HepG2 (cell line): Measurements from ENCODE around the gene MEPCE. TPM values are rescaled to one million over a fixed set of nuclear protein-coding genes. Genes with fewer than 3 reads are reported as not detected.

ENCODE experiments used
- AHR ChIP-seq: IDR thresholded peaks from 2 replicates; pipeline ENCODE4 v1.6.1; 2018; ENCODE audit warnings: missing genetic modification reagents, missing compliant biosample characterization
- FOXO1 ChIP-seq: sonication (generic); formaldehyde crosslinking; IDR thresholded peaks from 2 replicates; pipeline ENCODE4 v1.4.0; 2020; ENCODE audit warnings: missing genetic modification reagents
- GLI4 ChIP-seq: sonication (generic); formaldehyde crosslinking; IDR thresholded peaks from 2 replicates; pipeline ENCODE4 v1.5.1; 2020; ENCODE audit warnings: missing genetic modification reagents, mild to moderate bottlenecking, moderate library complexity, borderline replicate concordance
- IRF2 ChIP-seq: IDR thresholded peaks from 2 replicates; pipeline ENCODE4 v1.6.1; 2018; ENCODE audit warnings: missing genetic modification reagents, missing compliant biosample characterization
- KAT7 ChIP-seq: IDR thresholded peaks from 2 replicates; pipeline ENCODE4 v1.6.1; 2018; ENCODE audit warnings: borderline replicate concordance, missing compliant biosample characterization
- NR2F1 ChIP-seq, 2 experiments: fragments of 450-650 bp in 1 of 2; formaldehyde crosslinking in 1 of 2; IDR thresholded peaks; 2 replicates each; pipeline versions ENCODE4 v1.5.0 to v1.6.1; 2016 to 2020; ENCODE audit warnings: mild to moderate bottlenecking in 1 of 2, missing compliant biosample characterization in 1 of 2, missing genetic modification reagents in 1 of 2, moderate library complexity in 1 of 2
- RAD51 ChIP-seq: fragments of 450-650 bp; IDR thresholded peaks from 2 replicates; pipeline ENCODE4 v1.6.1; 2016; ENCODE audit warnings: borderline replicate concordance
- SRF ChIP-seq: IDR thresholded peaks from 2 replicates; pipeline ENCODE4 v1.6.1; 2011; ENCODE audit warnings: mild to moderate bottlenecking, low read depth, low read length, moderate library complexity
- TARDBP ChIP-seq: sonication (generic); formaldehyde crosslinking; IDR thresholded peaks from 2 replicates; pipeline ENCODE4 v1.8.0; 2022; ENCODE audit warnings: mild to moderate bottlenecking, missing genetic modification reagents
- ZNF292 ChIP-seq: sonication (generic); formaldehyde crosslinking; IDR thresholded peaks from 2 replicates; pipeline ENCODE4 v1.8.1; 2022; ENCODE audit warnings: mild to moderate bottlenecking, low read depth, missing genetic modification reagents, borderline replicate concordance
- ZNF557 ChIP-seq: sonication (generic); formaldehyde crosslinking; IDR thresholded peaks from 2 replicates; pipeline ENCODE4 v1.4.0; 2020; ENCODE audit warnings: missing genetic modification reagents
- ZNF761 ChIP-seq: sonication (generic); formaldehyde crosslinking; conservative IDR thresholded peaks from 2 replicates; pipeline ENCODE4 v1.4.0; 2020; ENCODE audit warnings: mild to moderate bottlenecking, missing genetic modification reagents
- ZNF83 ChIP-seq: sonication (generic); formaldehyde crosslinking; IDR thresholded peaks from 2 replicates; pipeline ENCODE4 v1.4.0; 2020; ENCODE audit warnings: missing genetic modification reagents, mild to moderate bottlenecking, borderline replicate concordance
- polyA plus RNA-seq, 8 experiments: library from polyadenylated mRNA; depleted of rRNA in 3 of 8; stranded (reverse) in 7 of 8; unstranded in 1 of 8; fragments of >200 nt; fragmentation: Illumina TruSeq in 4 of 8; extraction: Trizol in 4 of 8; gene quantifications; 2 replicates each; pipeline versions ENCODE4 v1.2.1 to v1.2.3, GENCODE V29; 2011 to 2016; ENCODE audit warnings: low read depth in 4 of 8, missing spikeins in 1 of 8, mixed read lengths in 1 of 8; ENCODE audit not compliant: insufficient read depth in 1 of 8
- total RNA-seq, 5 experiments: library from RNA; depleted of rRNA; stranded (reverse); fragments of >200 nt; fragmentation: Illumina TruSeq; extraction: Trizol; gene quantifications; 2 replicates each; pipeline ENCODE4 v1.2.3, GENCODE V29; 2016; ENCODE audit warnings: low read depth in 1 of 5
- TF ChIP-seq, protein P1 (sequence below): sonication (generic); formaldehyde crosslinking; IDR thresholded peaks from 2 replicates; pipeline ENCODE4 v1.4.0; 2020; ENCODE audit warnings: missing genetic modification reagents, mild to moderate bottlenecking, borderline replicate concordance
- TF ChIP-seq, protein P2 (sequence below): sonication (generic); formaldehyde crosslinking; IDR thresholded peaks from 2 replicates; pipeline ENCODE4 v1.4.0; 2020; ENCODE audit warnings: missing genetic modification reagents
- TF ChIP-seq, protein P3 (sequence below): fragments of 450-650 bp; IDR thresholded peaks from 2 replicates; pipeline ENCODE4 v1.6.1; 2017; ENCODE audit warnings: mild to moderate bottlenecking
- TF ChIP-seq, protein P4 (sequence below): sonication (generic); formaldehyde crosslinking; IDR thresholded peaks from 2 replicates; pipeline ENCODE4 v1.5.0; 2020; ENCODE audit warnings: missing genetic modification reagents, mild to moderate bottlenecking, borderline replicate concordance
- TF ChIP-seq, protein P5 (sequence below): sonication (generic); formaldehyde crosslinking; IDR thresholded peaks from 2 replicates; pipeline ENCODE4 v1.5.0; 2020; ENCODE audit warnings: missing genetic modification reagents
- TF ChIP-seq, protein P6 (sequence below): sonication (generic); formaldehyde crosslinking; IDR thresholded peaks from 2 replicates; pipeline ENCODE4 v1.4.0; 2020; ENCODE audit warnings: missing genetic modification reagents

Gene MEPCE
- total and polyA plus RNA-seq, 2 of the 13 experiments (the other 11 are each of a cell fraction or from before 2014, with no cell fraction given): 12.3 to 26.0 TPM

DNA sequence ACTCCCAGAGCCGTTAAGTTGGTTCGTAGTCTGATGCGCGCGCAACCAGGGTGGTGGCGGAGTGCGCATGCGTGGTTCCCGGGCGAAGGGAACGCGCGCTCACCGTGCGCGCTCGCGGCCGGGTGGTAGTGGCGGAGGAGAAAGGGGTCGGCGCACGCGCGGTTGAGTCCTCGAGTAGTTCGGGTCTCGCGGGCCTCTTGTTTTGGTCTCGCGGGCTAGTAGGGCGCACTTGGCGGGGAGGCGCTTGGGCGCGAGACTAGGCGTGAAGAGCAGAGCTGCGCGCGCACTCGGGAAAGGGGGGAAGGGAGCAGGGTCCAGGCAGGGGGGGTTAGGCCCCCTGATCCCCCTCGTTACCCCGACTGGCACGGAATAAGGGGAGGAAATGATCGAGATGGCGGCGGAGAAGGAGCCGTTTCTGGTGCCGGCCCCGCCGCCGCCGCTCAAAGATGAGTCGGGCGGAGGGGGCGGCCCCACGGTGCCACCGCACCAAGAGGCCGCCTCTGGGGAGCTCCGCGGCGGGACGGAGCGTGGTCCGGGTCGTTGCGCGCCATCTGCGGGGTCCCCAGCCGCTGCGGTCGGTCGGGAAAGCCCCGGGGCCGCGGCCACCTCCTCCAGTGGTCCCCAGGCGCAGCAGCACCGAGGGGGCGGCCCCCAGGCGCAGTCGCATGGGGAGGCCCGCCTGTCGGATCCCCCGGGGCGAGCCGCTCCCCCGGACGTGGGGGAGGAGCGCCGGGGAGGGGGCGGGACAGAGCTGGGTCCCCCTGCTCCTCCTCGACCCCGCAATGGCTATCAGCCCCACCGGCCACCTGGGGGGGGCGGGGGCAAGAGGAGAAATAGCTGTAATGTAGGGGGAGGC is at the start of gene MEPCE (continued):
- TF ChIP-seq, protein P1, sequence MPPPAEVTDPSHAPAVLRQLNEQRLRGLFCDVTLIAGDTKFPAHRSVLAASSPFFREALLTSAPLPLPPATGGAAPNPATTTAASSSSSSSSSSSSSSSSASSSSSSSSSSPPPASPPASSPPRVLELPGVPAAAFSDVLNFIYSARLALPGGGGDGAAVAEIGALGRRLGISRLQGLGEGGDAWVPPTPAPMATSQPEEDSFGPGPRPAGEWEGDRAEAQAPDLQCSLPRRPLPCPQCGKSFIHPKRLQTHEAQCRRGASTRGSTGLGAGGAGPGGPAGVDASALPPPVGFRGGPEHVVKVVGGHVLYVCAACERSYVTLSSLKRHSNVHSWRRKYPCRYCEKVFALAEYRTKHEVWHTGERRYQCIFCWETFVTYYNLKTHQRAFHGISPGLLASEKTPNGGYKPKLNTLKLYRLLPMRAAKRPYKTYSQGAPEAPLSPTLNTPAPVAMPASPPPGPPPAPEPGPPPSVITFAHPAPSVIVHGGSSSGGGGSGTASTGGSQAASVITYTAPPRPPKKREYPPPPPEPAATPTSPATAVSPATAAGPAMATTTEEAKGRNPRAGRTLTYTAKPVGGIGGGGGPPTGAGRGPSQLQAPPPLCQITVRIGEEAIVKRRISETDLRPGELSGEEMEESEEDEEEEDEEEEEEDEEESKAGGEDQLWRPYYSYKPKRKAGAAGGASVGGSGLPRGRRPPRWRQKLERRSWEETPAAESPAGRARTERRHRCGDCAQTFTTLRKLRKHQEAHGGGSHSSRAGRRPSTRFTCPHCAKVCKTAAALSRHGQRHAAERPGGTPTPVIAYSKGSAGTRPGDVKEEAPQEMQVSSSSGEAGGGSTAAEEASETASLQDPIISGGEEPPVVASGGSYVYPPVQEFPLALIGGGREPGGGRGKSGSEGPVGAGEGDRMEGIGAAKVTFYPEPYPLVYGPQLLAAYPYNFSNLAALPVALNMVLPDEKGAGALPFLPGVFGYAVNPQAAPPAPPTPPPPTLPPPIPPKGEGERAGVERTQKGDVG (CRISPR knock-in tag): no peak
- TF ChIP-seq RAD51 (no peak), TARDBP (CRISPR knock-in tag) (no peak; the same call in 1 of the 2 replicates), ZNF761 (CRISPR knock-in tag) (no peak), AHR (peak; percentile 80; the same call in 1 of the 2 replicates), ZNF292 (CRISPR knock-in tag) (no peak), FOXO1 (CRISPR knock-in tag) (no peak), IRF2 (CRISPR knock-in tag) (0 out of 2 replicates have a peak, but pooled peaks have one; percentile 30), GLI4 (CRISPR knock-in tag) (peak; percentile 24; the same call in 1 of the 2 replicates), ZNF83 (CRISPR knock-in tag) (no peak; the same call in 1 of the 2 replicates), NR2F1 (CRISPR knock-in tag; IDR thresholded peaks at IDR 0.05) (no peak), SRF (no peak), KAT7 (peak; percentile 39; the same call in 1 of the 2 replicates), ZNF557 (CRISPR knock-in tag) (no peak)
- TF ChIP-seq, protein P2, sequence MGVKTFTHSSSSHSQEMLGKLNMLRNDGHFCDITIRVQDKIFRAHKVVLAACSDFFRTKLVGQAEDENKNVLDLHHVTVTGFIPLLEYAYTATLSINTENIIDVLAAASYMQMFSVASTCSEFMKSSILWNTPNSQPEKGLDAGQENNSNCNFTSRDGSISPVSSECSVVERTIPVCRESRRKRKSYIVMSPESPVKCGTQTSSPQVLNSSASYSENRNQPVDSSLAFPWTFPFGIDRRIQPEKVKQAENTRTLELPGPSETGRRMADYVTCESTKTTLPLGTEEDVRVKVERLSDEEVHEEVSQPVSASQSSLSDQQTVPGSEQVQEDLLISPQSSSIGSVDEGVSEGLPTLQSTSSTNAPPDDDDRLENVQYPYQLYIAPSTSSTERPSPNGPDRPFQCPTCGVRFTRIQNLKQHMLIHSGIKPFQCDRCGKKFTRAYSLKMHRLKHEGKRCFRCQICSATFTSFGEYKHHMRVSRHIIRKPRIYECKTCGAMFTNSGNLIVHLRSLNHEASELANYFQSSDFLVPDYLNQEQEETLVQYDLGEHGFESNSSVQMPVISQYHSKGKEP (CRISPR knock-in tag): no peak
- TF ChIP-seq, protein P3, sequence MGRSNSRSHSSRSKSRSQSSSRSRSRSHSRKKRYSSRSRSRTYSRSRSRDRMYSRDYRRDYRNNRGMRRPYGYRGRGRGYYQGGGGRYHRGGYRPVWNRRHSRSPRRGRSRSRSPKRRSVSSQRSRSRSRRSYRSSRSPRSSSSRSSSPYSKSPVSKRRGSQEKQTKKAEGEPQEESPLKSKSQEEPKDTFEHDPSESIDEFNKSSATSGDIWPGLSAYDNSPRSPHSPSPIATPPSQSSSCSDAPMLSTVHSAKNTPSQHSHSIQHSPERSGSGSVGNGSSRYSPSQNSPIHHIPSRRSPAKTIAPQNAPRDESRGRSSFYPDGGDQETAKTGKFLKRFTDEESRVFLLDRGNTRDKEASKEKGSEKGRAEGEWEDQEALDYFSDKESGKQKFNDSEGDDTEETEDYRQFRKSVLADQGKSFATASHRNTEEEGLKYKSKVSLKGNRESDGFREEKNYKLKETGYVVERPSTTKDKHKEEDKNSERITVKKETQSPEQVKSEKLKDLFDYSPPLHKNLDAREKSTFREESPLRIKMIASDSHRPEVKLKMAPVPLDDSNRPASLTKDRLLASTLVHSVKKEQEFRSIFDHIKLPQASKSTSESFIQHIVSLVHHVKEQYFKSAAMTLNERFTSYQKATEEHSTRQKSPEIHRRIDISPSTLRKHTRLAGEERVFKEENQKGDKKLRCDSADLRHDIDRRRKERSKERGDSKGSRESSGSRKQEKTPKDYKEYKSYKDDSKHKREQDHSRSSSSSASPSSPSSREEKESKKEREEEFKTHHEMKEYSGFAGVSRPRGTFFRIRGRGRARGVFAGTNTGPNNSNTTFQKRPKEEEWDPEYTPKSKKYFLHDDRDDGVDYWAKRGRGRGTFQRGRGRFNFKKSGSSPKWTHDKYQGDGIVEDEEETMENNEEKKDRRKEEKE: no peak
- TF ChIP-seq, protein P4, sequence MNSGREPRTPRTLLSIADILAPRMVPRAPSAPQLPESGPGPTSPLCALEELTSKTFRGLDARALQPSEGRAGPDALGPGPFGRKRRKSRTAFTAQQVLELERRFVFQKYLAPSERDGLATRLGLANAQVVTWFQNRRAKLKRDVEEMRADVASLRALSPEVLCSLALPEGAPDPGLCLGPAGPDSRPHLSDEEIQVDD (CRISPR knock-in tag): no peak
- TF ChIP-seq, protein P5, sequence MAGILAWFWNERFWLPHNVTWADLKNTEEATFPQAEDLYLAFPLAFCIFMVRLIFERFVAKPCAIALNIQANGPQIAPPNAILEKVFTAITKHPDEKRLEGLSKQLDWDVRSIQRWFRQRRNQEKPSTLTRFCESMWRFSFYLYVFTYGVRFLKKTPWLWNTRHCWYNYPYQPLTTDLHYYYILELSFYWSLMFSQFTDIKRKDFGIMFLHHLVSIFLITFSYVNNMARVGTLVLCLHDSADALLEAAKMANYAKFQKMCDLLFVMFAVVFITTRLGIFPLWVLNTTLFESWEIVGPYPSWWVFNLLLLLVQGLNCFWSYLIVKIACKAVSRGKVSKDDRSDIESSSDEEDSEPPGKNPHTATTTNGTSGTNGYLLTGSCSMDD (CRISPR knock-in tag): no peak
- TF ChIP-seq, protein P6, sequence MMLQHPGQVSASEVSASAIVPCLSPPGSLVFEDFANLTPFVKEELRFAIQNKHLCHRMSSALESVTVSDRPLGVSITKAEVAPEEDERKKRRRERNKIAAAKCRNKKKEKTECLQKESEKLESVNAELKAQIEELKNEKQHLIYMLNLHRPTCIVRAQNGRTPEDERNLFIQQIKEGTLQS: no peak
